DND-41 (cell line): ENCODE results near the gene TSPAN2.

Experiments used
- ATAC-seq: fragments of 200-7000 bp; cut with Tn5 transposase; 3 replicates; pipeline ENCODE4 v1.9.1; 2021; ENCODE audit warnings: low read depth; ENCODE audit not compliant: insufficient read depth
- DNase-seq: peaks from one replicate; pipeline ENCODE4 v3.0.0-alpha.2; 2020
- H2AFZ ChIP-seq: 2 replicates; pipeline ENCODE4 v1.6.0; 2012; ENCODE audit warnings: low read depth, low read length
- H3K27ac ChIP-seq: 2 replicates; pipeline ENCODE4 v1.5.1; 2012; ENCODE audit warnings: low read length, inconsistent platforms
- H3K27me3 ChIP-seq: fragments of 200-600 bp; sonication (generic); 2 replicates; pipeline ENCODE4 v1.6.0; 2012; ENCODE audit warnings: low read length, mild to moderate bottlenecking, inconsistent platforms; ENCODE audit not compliant: insufficient read depth, poor library complexity
- H3K36me3 ChIP-seq: 2 replicates; pipeline ENCODE4 v1.5.1; 2012; ENCODE audit warnings: low read length, inconsistent platforms; ENCODE audit not compliant: insufficient read depth
- H3K4me1 ChIP-seq: 2 replicates; pipeline ENCODE4 v1.5.1; 2012; ENCODE audit warnings: mild to moderate bottlenecking, low read length; ENCODE audit not compliant: insufficient read depth
- H3K4me2 ChIP-seq: 2 replicates; pipeline ENCODE4 v1.6.0; 2012; ENCODE audit warnings: mild to moderate bottlenecking, moderate library complexity, low read length, inconsistent platforms; ENCODE audit not compliant: insufficient read depth
- H3K4me3 ChIP-seq, 2 experiments: fragments of 200-600 bp in 1 of 2; shearing (Covaris generic) in 1 of 2; 2 replicates each; pipeline ENCODE4 v1.5.1; 2012 to 2016; ENCODE audit warnings: inconsistent platforms in 2 of 2, low read length in 2 of 2, mild to moderate bottlenecking in 2 of 2, low read depth in 1 of 2, moderate library complexity in 1 of 2
- H3K79me2 ChIP-seq: 2 replicates; pipeline ENCODE4 v1.6.0; 2012; ENCODE audit warnings: low read length, inconsistent platforms; ENCODE audit not compliant: insufficient read depth
- H3K9ac ChIP-seq: 2 replicates; pipeline ENCODE4 v1.6.0; 2012; ENCODE audit warnings: low read depth, mild to moderate bottlenecking, inconsistent platforms, low read length, moderate library complexity
- H3K9me3 ChIP-seq: 2 replicates; pipeline ENCODE4 v1.5.1; 2012; ENCODE audit warnings: low read length, moderate library complexity, mild to moderate bottlenecking, inconsistent platforms; ENCODE audit not compliant: insufficient read depth, severe bottlenecking
- H4K20me1 ChIP-seq: 2 replicates; pipeline ENCODE4 v1.6.0; 2012; ENCODE audit warnings: low read length; ENCODE audit not compliant: insufficient read depth
- CTCF ChIP-seq: IDR thresholded peaks from 2 replicates; pipeline ENCODE4 v1.5.1; 2012; ENCODE audit warnings: borderline replicate concordance, low read length, moderate library complexity, mild to moderate bottlenecking; ENCODE audit not compliant: poor library complexity, severe bottlenecking; ENCODE audit errors: extremely low read depth
- EZH2 ChIP-seq: IDR thresholded peaks from 3 replicates; pipeline ENCODE4 v1.6.1; 2012; ENCODE audit warnings: borderline replicate concordance, low read depth, mild to moderate bottlenecking, moderate library complexity, low read length, inconsistent platforms; ENCODE audit not compliant: severe bottlenecking

TSPAN2 gene

GRCh38 chr1:115060501-115060900 is 28.8 kb downstream of the TSPAN2 start:
- H3K27me3 ChIP-seq: peaks cover 7% of the 10 kb centered on the region
- DNase-seq (no peak), ATAC-seq (no peak)
- peaks cover 24% of the 10 kb centered on the region for H3K4me1 ChIP-seq
- H3K36me3 ChIP-seq: no peaks in the 10 kb centered on the region
- no peaks in the 10 kb centered on the region for H3K79me2 ChIP-seq
- no peak overlapping the region for H3K27ac ChIP-seq
- no peak for TF ChIP-seq CTCF
- no peak for TF ChIP-seq EZH2
- no peak overlapping the region for H2AFZ ChIP-seq
- H3K4me2 ChIP-seq: no peak overlapping the region
- no peak overlapping the region for H3K9ac ChIP-seq
- no peak overlapping the region for H3K4me3 ChIP-seq
- H4K20me1 ChIP-seq: peaks cover 4% of the 10 kb centered on the region
- no peaks in the 10 kb centered on the region for H3K9me3 ChIP-seq

- Histone ChIP-seq H3K4me1 (peaks cover 24% of the 10 kb centered on the region), H3K4me2 (no peak overlapping the region), H3K9me3 (no peaks in the 10 kb centered on the region), H3K36me3 (no peaks in the 10 kb centered on the region), H3K79me2 (no peaks in the 10 kb centered on the region), H3K27me3 (peaks cover 7% of the 10 kb centered on the region), H2AFZ (no peak overlapping the region), H4K20me1 (peaks cover 4% of the 10 kb centered on the region), H3K9ac (no peak overlapping the region), H3K4me3 (no peak overlapping the region), H3K27ac (no peak overlapping the region)
- DNase-seq: no peak
- no peak for ATAC-seq
- TF ChIP-seq EZH2: no peak
- no peak for TF ChIP-seq CTCF
Measured at GRCh38 chr1:115059316-115059715, 30.0 kb downstream of the TSPAN2 start.

GRCh38 chr1:115057661-115058254 is 31.5 kb downstream of the TSPAN2 start:
- DNase-seq: no peak
- H3K4me3 ChIP-seq: no peak overlapping the region
- H3K27ac ChIP-seq: no peak overlapping the region
- H3K9ac ChIP-seq: no peak overlapping the region
- no peaks in the 10 kb centered on the region for H3K36me3 ChIP-seq
- ATAC-seq: no peak
- H3K27me3 ChIP-seq: peaks cover 13% of the 10 kb centered on the region
- H3K9me3 ChIP-seq: no peaks in the 10 kb centered on the region
- H2AFZ ChIP-seq: no peak overlapping the region
- H3K4me1 ChIP-seq: peaks cover 9% of the 10 kb centered on the region
- H3K79me2 ChIP-seq: no peaks in the 10 kb centered on the region
- no peak overlapping the region for H3K4me2 ChIP-seq
- no peak for TF ChIP-seq EZH2
- peaks cover 4% of the 10 kb centered on the region for H4K20me1 ChIP-seq

- no peak overlapping the region for H2AFZ ChIP-seq
Measured at GRCh38 chr1:115056395-115056798, 32.9 kb downstream of the TSPAN2 start.

More at GRCh38 chr1:115056395-115056798, 32.9 kb downstream of the TSPAN2 start:
- no peak overlapping the region for H3K27ac ChIP-seq
- H3K9ac ChIP-seq: no peak overlapping the region
- peaks cover 13% of the 10 kb centered on the region for H3K27me3 ChIP-seq
- no peaks in the 10 kb centered on the region for H3K4me1 ChIP-seq
- DNase-seq (no peak), ATAC-seq (no peak)
- H3K79me2 ChIP-seq: no peaks in the 10 kb centered on the region
- TF ChIP-seq CTCF (no peak), EZH2 (no peak)
- H3K9me3 ChIP-seq: no peaks in the 10 kb centered on the region
- no peak overlapping the region for H3K4me3 ChIP-seq
- H3K36me3 ChIP-seq: no peaks in the 10 kb centered on the region
- no peak overlapping the region for H3K4me2 ChIP-seq
- no peaks in the 10 kb centered on the region; the same call in 1 of the 2 replicates for H4K20me1 ChIP-seq
